ENCODE data around the gene FBXW11. TPM values are rescaled to one million over a fixed set of nuclear protein-coding genes. Genes with fewer than 3 reads are reported as not detected.
"Not testable (repeated sequence)": the region's sequence is repeated elsewhere in the genome, so short reads cannot be mapped to it uniquely, and the experiment has no call there.

Gene FBXW11
- total RNA-seq, 1 experiment from 2014 or later = 52.0 TPM

DNA sequence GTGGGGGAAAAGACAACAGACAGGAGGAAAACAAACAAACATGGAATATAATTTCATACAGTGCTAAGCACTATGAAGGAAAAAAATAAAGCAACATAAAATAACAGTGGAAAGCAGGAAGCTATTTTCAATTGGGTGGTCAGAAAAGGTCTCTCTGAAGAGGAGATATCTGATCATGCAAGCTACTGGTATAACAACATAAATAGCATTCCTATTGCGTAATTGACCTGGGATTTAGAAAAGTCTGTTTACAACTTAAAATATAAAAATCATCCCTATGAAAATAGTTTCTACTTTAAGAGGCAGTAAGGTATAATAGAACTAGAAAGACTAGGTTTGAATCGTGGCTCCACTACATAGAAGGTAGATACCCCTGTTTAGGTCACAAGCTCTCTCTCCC is 61.4 kb downstream of the FBXW11 start:
- H3K79me2 ChIP-seq (ENCODE audit: insufficient read depth, low read length) = peaks cover 77% of the 10 kb centered on the region
- no peak overlapping the region for H3K4me3 ChIP-seq (replicated peaks in 1 of 2; ENCODE audit: low read depth in 1 of 2, low read length in 2 of 2)
- H3K27me3 ChIP-seq (ENCODE audit: insufficient read depth, low read length) = no peaks in the 10 kb centered on the region
- H2AFZ ChIP-seq (ENCODE audit: low read depth, low read length, poor library complexity, severe bottlenecking) = no peak overlapping the region
- peaks cover 10% of the 10 kb centered on the region; the same call in 1 of the 2 replicates for H4K20me1 ChIP-seq (ENCODE audit: insufficient read depth)
- H3K4me1 ChIP-seq (ENCODE audit: control insufficient read depth in 1 of 2, insufficient read depth in 2 of 2, low read length in 2 of 2) = peaks cover 3 to 9% of the 10 kb centered on the region in 2 experiments; a peak in 1 of 4 replicates
- ATAC-seq (no peak), DNase-seq (ENCODE audit: low read depth, low spot score) (no peak)
- CTCF ChIA-PET = no interaction called here
- no peaks in the 10 kb centered on the region for H3K9me2 ChIP-seq (ENCODE audit: insufficient read depth)
- TF ChIP-seq CEBPB (IDR thresholded peaks at IDR 0.05; ENCODE audit: low read depth) (no peak), TCF7L2 (IDR thresholded peaks at IDR 0.05; ENCODE audit: borderline replicate concordance, extremely low read depth, insufficient read depth, insufficient read length) (no peak), EZH2phosphoT487 (IDR thresholded peaks at IDR 0.05; ENCODE audit: borderline replicate concordance) (no peak), POLR2A (IDR thresholded peaks at IDR 0.05; ENCODE audit: borderline replicate concordance, extremely low read depth, insufficient read depth, insufficient read length) (no peak), SRF (IDR thresholded peaks at IDR 0.05; ENCODE audit: low read depth) (no peak), ZNF274 (IDR thresholded peaks at IDR 0.05; ENCODE audit: low read depth, low read length) (no peak), JUND (IDR thresholded peaks at IDR 0.05) (no peak), EGR1 (IDR thresholded peaks at IDR 0.05; ENCODE audit: low read depth) (no peak)
- TF ChIP-seq, protein P1, sequence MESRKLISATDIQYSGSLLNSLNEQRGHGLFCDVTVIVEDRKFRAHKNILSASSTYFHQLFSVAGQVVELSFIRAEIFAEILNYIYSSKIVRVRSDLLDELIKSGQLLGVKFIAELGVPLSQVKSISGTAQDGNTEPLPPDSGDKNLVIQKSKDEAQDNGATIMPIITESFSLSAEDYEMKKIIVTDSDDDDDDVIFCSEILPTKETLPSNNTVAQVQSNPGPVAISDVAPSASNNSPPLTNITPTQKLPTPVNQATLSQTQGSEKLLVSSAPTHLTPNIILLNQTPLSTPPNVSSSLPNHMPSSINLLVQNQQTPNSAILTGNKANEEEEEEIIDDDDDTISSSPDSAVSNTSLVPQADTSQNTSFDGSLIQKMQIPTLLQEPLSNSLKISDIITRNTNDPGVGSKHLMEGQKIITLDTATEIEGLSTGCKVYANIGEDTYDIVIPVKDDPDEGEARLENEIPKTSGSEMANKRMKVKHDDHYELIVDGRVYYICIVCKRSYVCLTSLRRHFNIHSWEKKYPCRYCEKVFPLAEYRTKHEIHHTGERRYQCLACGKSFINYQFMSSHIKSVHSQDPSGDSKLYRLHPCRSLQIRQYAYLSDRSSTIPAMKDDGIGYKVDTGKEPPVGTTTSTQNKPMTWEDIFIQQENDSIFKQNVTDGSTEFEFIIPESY (IDR thresholded peaks at IDR 0.05; ENCODE audit: extremely low read depth, insufficient replicate concordance, low read length) = no peak
- TF ChIP-seq, protein P2, sequence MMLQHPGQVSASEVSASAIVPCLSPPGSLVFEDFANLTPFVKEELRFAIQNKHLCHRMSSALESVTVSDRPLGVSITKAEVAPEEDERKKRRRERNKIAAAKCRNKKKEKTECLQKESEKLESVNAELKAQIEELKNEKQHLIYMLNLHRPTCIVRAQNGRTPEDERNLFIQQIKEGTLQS (IDR thresholded peaks at IDR 0.05) = no peak
- no peak overlapping the region for H3K9ac ChIP-seq (ENCODE audit: low read length)
- RAD21 ChIA-PET (ENCODE audit: low non-redundant PET in 1 of 2, low total read pairs in 2 of 2, uncharacterized antibody in 2 of 2, unreplicated experiment in 2 of 2) = no interaction called here
- H3K4me2 ChIP-seq (ENCODE audit: low read length) = no peak overlapping the region
- no peaks in the 10 kb centered on the region for H3K9me3 ChIP-seq (ENCODE audit: control insufficient read depth in 1 of 2, insufficient read depth in 1 of 2, low read depth in 1 of 2, low read length in 2 of 2)
- no peaks in the 10 kb centered on the region for H3K36me3 ChIP-seq (ENCODE audit: control insufficient read depth in 1 of 2, insufficient read depth in 2 of 2, low read length in 2 of 2)
- TSS peak; percentile 13 for BruUV-seq (replicated peaks)
- H3K27ac ChIP-seq (ENCODE audit: low read depth, low read length) = no peak overlapping the region
- POLR2A ChIA-PET = interaction anchor here (1.3 kb wide), 1 partner anchor 60 kb away, joined by 3 read pairs; no protein-coding TSS in a partner anchor
- intact Hi-C loops (cut with micrococcal nuclease) = no loop called here

DNA sequence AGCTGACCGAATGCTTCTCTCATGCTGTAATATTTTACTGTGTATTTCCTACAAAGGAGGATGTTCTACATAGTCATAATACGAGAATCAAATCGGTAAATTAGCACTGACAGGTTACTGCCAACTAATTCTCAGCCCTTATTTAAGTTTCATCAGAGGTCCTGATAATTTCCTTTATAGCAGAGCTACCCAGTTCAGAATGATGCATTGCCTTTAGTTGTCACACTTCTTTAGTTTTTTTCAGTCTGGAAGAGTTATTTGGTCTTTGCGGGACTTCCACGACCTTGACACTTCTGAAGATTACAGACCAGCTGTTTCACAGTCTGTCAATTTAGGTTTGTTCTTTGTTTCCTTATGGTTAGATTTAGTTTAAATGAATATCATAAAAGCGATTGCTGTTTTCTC is 64.3 kb downstream of the FBXW11 start:
- POLR2A ChIA-PET; H3K9ac ChIP-seq (ENCODE audit: low read length); H3K9me3 ChIP-seq (ENCODE audit: control insufficient read depth in 1 of 2, insufficient read depth in 1 of 2, low read depth in 1 of 2, low read length in 2 of 2); DNase-seq (ENCODE audit: low read depth, low spot score); BruUV-seq (replicated peaks); H3K4me3 ChIP-seq (replicated peaks in 1 of 2; ENCODE audit: low read depth in 1 of 2, low read length in 2 of 2); H3K4me2 ChIP-seq (ENCODE audit: low read length); RAD21 ChIA-PET (ENCODE audit: low non-redundant PET in 1 of 2, low total read pairs in 2 of 2, uncharacterized antibody in 2 of 2, unreplicated experiment in 2 of 2); H3K4me1 ChIP-seq (ENCODE audit: control insufficient read depth in 1 of 2, insufficient read depth in 2 of 2, low read length in 2 of 2); H3K36me3 ChIP-seq (ENCODE audit: control insufficient read depth in 1 of 2, insufficient read depth in 2 of 2, low read length in 2 of 2); CTCF ChIA-PET; H2AFZ ChIP-seq (ENCODE audit: low read depth, low read length, poor library complexity, severe bottlenecking); intact Hi-C loops (cut with micrococcal nuclease); H3K9me2 ChIP-seq (ENCODE audit: insufficient read depth); H3K27ac ChIP-seq (ENCODE audit: low read depth, low read length); H3K27me3 ChIP-seq (ENCODE audit: insufficient read depth, low read length); ATAC-seq: not testable (repeated sequence)
- peaks cover 13% of the 10 kb centered on the region; the same call in 1 of the 2 replicates for H4K20me1 ChIP-seq (ENCODE audit: insufficient read depth)
- H3K79me2 ChIP-seq (ENCODE audit: insufficient read depth, low read length) = peaks cover 78% of the 10 kb centered on the region

DNA sequence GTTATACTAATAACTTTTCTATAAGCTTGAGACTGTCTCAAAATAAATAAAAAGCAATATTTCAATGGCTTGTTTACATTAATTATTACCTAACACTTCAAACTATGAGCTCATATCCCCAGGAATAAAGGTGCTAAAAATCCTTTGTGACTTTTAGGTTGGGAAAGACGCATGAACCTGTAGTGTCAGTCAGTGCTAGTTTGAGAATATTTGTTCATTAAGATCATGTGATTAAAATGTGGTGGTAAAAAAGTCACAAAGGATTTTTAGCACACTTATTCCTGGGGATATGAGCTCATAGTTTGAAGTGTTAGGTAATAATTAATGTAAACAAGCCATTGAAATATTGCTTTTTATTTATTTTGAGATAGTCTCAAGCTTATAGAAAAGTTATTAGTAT is 64.8 kb downstream of the FBXW11 start:
- Histone ChIP-seq H4K20me1 (ENCODE audit: insufficient read depth) (peaks cover 13% of the 10 kb centered on the region; the same call in 1 of the 2 replicates), H3K79me2 (ENCODE audit: insufficient read depth, low read length) (peaks cover 79% of the 10 kb centered on the region)
- intact Hi-C loops (cut with micrococcal nuclease); H3K4me2 ChIP-seq (ENCODE audit: low read length); CTCF ChIA-PET; POLR2A ChIA-PET; H3K9ac ChIP-seq (ENCODE audit: low read length); H3K36me3 ChIP-seq (ENCODE audit: control insufficient read depth in 1 of 2, insufficient read depth in 2 of 2, low read length in 2 of 2); H3K4me3 ChIP-seq (replicated peaks in 1 of 2; ENCODE audit: low read depth in 1 of 2, low read length in 2 of 2); H2AFZ ChIP-seq (ENCODE audit: low read depth, low read length, poor library complexity, severe bottlenecking); H3K27ac ChIP-seq (ENCODE audit: low read depth, low read length); RAD21 ChIA-PET (ENCODE audit: low non-redundant PET in 1 of 2, low total read pairs in 2 of 2, uncharacterized antibody in 2 of 2, unreplicated experiment in 2 of 2); H3K27me3 ChIP-seq (ENCODE audit: insufficient read depth, low read length); H3K9me2 ChIP-seq (ENCODE audit: insufficient read depth); H3K4me1 ChIP-seq (ENCODE audit: control insufficient read depth in 1 of 2, insufficient read depth in 2 of 2, low read length in 2 of 2); H3K9me3 ChIP-seq (ENCODE audit: control insufficient read depth in 1 of 2, insufficient read depth in 1 of 2, low read depth in 1 of 2, low read length in 2 of 2); BruUV-seq (replicated peaks); DNase-seq (ENCODE audit: low read depth, low spot score); ATAC-seq: not testable (repeated sequence)
